ENCODE results near the gene GLRX3.

Gene GLRX3

DNA sequence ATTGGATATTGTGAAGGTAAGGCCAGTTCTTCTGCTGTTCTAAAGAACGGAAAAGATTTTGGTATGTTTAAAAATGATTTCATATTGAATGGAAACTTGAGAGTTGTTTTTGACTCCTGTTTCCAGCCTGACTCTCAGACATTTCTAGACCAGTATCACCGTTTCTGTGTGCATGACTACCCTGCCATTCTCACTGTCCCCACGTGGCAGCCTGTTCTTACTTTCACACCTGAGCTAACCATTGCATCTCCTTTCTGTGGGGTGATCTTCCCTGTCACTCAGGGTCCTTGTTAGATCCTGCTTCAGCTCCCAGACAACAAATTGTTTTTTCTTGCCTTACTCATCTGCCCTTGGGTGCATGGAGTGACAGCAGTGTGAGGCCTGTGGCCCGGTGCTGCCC, 38.9 kb downstream of the GLRX3 start:
- TF ChIP-seq, protein P1, sequence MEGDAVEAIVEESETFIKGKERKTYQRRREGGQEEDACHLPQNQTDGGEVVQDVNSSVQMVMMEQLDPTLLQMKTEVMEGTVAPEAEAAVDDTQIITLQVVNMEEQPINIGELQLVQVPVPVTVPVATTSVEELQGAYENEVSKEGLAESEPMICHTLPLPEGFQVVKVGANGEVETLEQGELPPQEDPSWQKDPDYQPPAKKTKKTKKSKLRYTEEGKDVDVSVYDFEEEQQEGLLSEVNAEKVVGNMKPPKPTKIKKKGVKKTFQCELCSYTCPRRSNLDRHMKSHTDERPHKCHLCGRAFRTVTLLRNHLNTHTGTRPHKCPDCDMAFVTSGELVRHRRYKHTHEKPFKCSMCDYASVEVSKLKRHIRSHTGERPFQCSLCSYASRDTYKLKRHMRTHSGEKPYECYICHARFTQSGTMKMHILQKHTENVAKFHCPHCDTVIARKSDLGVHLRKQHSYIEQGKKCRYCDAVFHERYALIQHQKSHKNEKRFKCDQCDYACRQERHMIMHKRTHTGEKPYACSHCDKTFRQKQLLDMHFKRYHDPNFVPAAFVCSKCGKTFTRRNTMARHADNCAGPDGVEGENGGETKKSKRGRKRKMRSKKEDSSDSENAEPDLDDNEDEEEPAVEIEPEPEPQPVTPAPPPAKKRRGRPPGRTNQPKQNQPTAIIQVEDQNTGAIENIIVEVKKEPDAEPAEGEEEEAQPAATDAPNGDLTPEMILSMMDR (IDR thresholded peaks at IDR 0.05; ENCODE audit: low read depth, low read length) = no peak
- H3K4me3 ChIP-seq (ENCODE audit: low read depth, low read length) = no peak overlapping the region

DNA sequence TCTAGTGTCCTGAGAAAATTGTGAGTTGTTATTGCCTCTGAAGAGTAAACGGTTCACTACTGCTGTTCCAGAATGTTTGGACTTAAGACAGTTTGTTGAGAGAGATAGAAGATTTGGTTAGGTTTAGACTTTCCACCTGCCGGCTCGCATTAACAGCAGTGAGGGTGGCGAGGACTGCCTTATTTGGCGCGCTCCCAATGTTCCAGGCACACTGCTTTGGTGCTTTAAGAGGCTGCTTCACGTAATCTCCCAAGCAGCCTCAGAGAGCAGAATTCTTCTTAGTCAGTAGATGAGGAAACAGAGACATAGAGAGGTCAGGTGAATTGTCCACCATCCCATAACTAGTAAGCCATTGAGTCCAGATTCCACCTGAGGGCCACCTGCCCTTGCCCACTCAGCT, 41.1 kb downstream of the GLRX3 start:
- H3K4me3 ChIP-seq (ENCODE audit: low read depth, low read length) = no peak overlapping the region
- TF ChIP-seq, protein P1 (IDR thresholded peaks at IDR 0.05; ENCODE audit: low read depth, low read length) = no peak

DNA sequence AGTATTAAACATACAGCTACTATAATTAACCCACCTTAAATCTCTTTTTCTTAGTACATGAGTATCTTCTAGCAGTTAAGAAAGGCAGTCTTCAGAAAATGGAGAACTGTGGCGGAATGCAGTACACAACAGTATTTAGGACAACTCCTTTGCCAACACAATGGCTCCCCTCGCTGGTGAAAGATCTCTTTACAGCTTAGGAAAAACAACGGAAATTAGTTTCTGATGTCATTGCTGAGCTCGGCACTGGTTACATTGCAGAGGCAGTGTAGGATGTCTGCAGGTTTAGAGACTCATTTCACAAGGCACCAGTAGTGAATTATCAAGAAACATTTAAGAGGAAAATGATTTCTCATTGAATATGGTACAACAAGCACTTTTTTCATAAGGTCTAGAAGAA, 43.4 kb downstream of the GLRX3 start:
- H3K4me3 ChIP-seq (ENCODE audit: low read depth, low read length) = no peak overlapping the region
- TF ChIP-seq, protein P1 (IDR thresholded peaks at IDR 0.05; ENCODE audit: low read depth, low read length) = peak; percentile 26; the same call in 1 of the 2 replicates

DNA sequence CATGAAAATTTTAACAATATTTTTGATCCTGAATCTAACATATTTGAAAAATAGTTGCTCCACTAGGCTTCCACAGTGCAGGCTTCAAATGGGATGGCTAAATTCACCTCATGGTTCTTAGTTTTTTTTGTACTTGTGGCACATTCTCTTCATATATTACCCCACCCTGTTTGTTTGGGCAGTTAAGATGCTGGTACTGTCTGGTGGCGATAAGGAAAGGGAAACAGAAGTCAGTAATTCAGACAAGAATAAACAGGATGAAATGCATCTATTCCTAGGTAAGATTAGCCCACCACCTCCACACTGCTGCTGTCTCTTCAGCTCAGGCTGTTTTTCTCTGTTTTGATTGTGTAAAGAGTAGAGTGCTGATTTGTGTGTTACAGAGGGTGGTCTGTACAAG, 44.2 kb downstream of the GLRX3 start:
- TF ChIP-seq, protein P1 (IDR thresholded peaks at IDR 0.05; ENCODE audit: low read depth, low read length) = no peak
- no peak overlapping the region for H3K4me3 ChIP-seq (ENCODE audit: low read depth, low read length)

DNA sequence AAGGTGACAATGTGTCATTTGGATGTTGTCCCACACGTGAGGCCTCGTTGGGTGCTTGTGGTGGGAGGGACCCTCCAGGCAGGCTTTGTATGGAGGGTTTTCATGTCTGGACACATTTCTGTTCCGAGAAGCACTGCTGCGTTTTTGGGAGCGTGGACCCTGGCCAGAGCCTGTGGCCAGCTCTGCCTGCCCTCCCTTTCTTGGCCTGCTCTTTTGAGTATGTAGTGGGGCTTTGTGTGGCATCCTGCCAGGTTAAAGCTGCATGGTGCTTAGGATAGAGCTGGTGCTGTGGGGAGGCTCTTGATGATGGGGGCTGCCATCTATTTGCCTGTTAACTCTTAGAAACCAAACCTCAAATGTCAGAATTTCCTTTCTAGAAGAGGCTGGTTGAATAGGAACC, 45.7 kb downstream of the GLRX3 start:
- TF ChIP-seq, protein P1 (IDR thresholded peaks at IDR 0.05; ENCODE audit: low read depth, low read length) = no peak
- H3K4me3 ChIP-seq (ENCODE audit: low read depth, low read length) = no peak overlapping the region

DNA sequence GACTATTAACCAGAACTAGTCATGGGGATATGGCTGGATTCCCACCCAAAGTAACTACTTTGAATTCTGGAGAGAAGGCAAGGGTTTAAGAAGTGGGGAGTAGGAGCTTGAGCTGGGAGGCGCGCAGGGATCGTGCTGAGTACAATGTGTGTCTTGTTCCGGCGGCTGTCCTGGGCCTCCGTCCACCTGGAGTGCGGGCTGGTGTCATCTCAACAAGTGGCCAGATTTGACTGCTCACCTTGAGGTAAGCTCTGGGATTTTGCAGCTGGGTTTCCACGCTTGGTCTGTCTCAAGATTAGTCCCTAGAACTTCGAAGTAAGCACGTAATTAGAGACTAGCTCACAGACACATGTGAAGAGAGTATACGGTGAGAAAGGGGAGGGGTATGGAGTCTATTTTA, 49.4 kb downstream of the GLRX3 start:
- TF ChIP-seq, protein P1 (IDR thresholded peaks at IDR 0.05; ENCODE audit: low read depth, low read length) = no peak

DNA sequence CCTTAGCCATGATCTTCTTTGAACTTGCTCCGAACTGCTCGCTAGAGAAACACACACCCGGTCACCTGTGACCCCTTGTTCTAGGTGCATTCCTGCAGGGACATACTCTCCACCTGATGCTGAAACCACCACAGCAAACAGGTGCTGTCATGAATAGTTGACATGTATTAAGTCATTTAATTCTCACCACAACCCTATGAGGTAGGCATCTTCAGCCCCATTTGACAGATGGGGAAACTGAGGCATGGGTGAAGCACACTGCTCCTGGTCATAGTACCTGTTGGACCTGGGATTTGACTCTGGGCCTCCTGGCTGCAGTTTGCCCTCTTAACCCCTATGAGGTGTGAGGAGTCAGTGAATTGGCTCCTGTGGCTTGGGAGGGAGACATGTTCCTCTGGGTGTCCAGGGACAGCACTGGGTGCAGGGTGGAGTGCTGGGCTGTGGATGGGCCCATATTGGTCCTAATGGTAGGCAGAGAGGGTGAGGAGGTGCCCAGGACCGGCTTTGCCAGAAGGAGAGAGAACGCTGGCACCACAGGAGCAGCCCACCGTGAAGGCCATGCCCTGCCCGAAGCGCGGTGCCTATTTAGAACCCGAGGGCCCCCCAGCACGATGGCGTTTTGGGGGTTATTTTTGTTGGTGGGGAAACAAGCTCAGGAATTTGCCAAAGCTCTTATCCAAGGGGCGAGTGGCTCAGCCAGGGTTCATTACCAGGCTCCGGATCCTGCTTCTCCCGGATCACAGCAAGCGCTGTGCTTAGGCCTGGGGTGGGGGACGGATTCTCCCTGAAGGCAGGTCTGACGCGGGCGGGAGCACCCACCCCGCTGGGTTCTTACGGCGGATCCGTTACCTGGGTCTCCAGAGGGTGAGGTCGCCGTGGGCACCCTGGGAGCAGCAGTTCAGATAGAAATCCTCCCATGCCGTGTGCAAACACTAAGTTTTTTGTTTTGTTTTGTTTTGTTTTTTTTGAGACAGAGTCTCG, 52.3 kb downstream of the GLRX3 start:
- no peak overlapping the region for H3K4me3 ChIP-seq (ENCODE audit: low read depth, low read length)
- TF ChIP-seq, protein P1 (IDR thresholded peaks at IDR 0.05; ENCODE audit: low read depth, low read length) = no peak

More for the DNA sequence above, 49.4 kb downstream of the GLRX3 start:
- no peak overlapping the region for H3K4me3 ChIP-seq (ENCODE audit: low read depth, low read length)
